Endothelial cell of umbilical vein (primary cell): ENCODE measurements around the gene CROT. TPM values are rescaled to one million over a fixed set of nuclear protein-coding genes. Genes with fewer than 3 reads are reported as not detected.

Experiments
- BruUV-seq: library from RNA; stranded (reverse); fragments of 400-500 nt; replicated peaks from 2 replicates; lab custom pipeline; 2021; lab: Mats Ljungman, UMichigan
- CTCF ChIA-PET: fragments of 300-600, 350-600 bp; sonication (Branson Sonifier 250); formaldehyde crosslinking; loops from one replicate; lab custom pipeline; 2021; ENCODE audit warnings: antibody characterized with exemption, inconsistent platforms; lab: Charles Lee
- POLR2A ChIA-PET: fragments of 300-600, 350-600 bp; sonication (Branson Sonifier 250); formaldehyde crosslinking; loops from one replicate; lab custom pipeline; 2021; ENCODE audit warnings: antibody characterized with exemption, inconsistent platforms; lab: Charles Lee
- DNase-seq: peaks from one replicate; pipeline ENCODE4 v3.0.0-alpha.2; 2011; ENCODE audit warnings: low read depth, low spot score
- FAIRE-seq: peaks from 2 replicates; lab custom pipeline; 2011; peaks lifted over from hg19 to GRCh38; lab: Jason Lieb, UNC
- H2AFZ ChIP-seq: 2 replicates; pipeline ENCODE4 v1.6.0; 2012; ENCODE audit warnings: low read depth, low read length, control low read depth, inconsistent platforms
- H3K27ac ChIP-seq: 2 replicates; pipeline ENCODE4 v1.5.1; 2011; ENCODE audit warnings: low read depth, mild to moderate bottlenecking, control low read depth, low read length, moderate library complexity; ENCODE audit not compliant: insufficient read depth
- H3K27me3 ChIP-seq, 2 experiments: 2 replicates each; pipeline versions ENCODE4 v1.6.0 to v1.6.1; 2011; ENCODE audit warnings: low read length in 2 of 2, mixed read lengths in 1 of 2; ENCODE audit not compliant: control insufficient read depth in 2 of 2, insufficient read depth in 2 of 2
- H3K36me3 ChIP-seq, 2 experiments: 2 replicates in 1 of 2; 3 replicates in 1 of 2; pipeline ENCODE4 v1.5.1; 2011; ENCODE audit warnings: low read length in 2 of 2, mild to moderate bottlenecking in 1 of 2, moderate library complexity in 1 of 2; ENCODE audit not compliant: control insufficient read depth in 2 of 2, insufficient read depth in 2 of 2; ENCODE audit errors: extremely low read depth in 1 of 2
- H3K4me1 ChIP-seq: 3 replicates; pipeline ENCODE4 v1.5.1; 2011; ENCODE audit warnings: mild to moderate bottlenecking, low read length; ENCODE audit not compliant: control insufficient read depth, insufficient read depth; ENCODE audit errors: extremely low read depth
- H3K4me2 ChIP-seq: 2 replicates; pipeline ENCODE4 v1.6.1; 2011; ENCODE audit warnings: low read length, control low read depth, mixed read lengths; ENCODE audit not compliant: insufficient read depth
- H3K4me3 ChIP-seq, 3 experiments: fragments of 200-600 bp in 1 of 3; sonication (generic), shearing (Covaris generic) in 1 of 3; replicated peaks in 1 of 3; 2 replicates each; pipeline ENCODE4 v1.5.1; 2011 to 2016; ENCODE audit warnings: control low read depth in 3 of 3, low read length in 3 of 3, mild to moderate bottlenecking in 2 of 3, inconsistent platforms in 1 of 3, low read depth in 1 of 3, moderate library complexity in 1 of 3; ENCODE audit not compliant: insufficient read depth in 1 of 3
- H3K79me2 ChIP-seq: 2 replicates; pipeline ENCODE4 v1.6.0; 2012; ENCODE audit warnings: low read length, inconsistent platforms; ENCODE audit not compliant: control insufficient read depth, insufficient read depth
- H3K9ac ChIP-seq: replicated peaks from 2 replicates; pipeline ENCODE3; 2011; ENCODE audit warnings: low read length, control low read depth; ENCODE audit not compliant: insufficient read depth; ENCODE audit errors: extremely low read depth
- H3K9me1 ChIP-seq: replicated peaks from 3 replicates; pipeline ENCODE4 v1.6.0; 2011; ENCODE audit warnings: mild to moderate bottlenecking, low read length; ENCODE audit not compliant: control insufficient read depth, insufficient read depth; ENCODE audit errors: extremely low read depth
- H3K9me3 ChIP-seq: replicated peaks from 2 replicates; pipeline ENCODE4 v1.5.1; 2012; ENCODE audit warnings: low read length, inconsistent platforms; ENCODE audit not compliant: control insufficient read depth, insufficient read depth
- H4K20me1 ChIP-seq: replicated peaks from 2 replicates; pipeline ENCODE3; 2011; ENCODE audit warnings: mild to moderate bottlenecking, low read length; ENCODE audit not compliant: control insufficient read depth, insufficient read depth; ENCODE audit errors: extremely low read depth
- EZH2 ChIP-seq: IDR thresholded peaks from 2 replicates; pipeline ENCODE4 v1.6.1; 2012; ENCODE audit warnings: borderline replicate concordance, low read depth, mild to moderate bottlenecking, moderate library complexity, low read length, inconsistent platforms; ENCODE audit not compliant: severe bottlenecking
- FOS ChIP-seq: IDR thresholded peaks from 2 replicates; pipeline ENCODE4 v1.6.1; 2011; ENCODE audit warnings: mild to moderate bottlenecking, low read length, moderate library complexity, borderline replicate concordance; ENCODE audit not compliant: insufficient read depth
- GATA2 ChIP-seq: IDR thresholded peaks from 2 replicates; pipeline ENCODE4 v1.7.0; 2011; ENCODE audit warnings: low read depth, mild to moderate bottlenecking, moderate library complexity, mixed read lengths, low read length; ENCODE audit not compliant: insufficient read length, insufficient read depth
- JUN ChIP-seq: IDR thresholded peaks from 2 replicates; pipeline ENCODE4 v1.6.1; 2011; ENCODE audit warnings: borderline replicate concordance, low read depth; ENCODE audit not compliant: insufficient read length, insufficient read depth
- MYC ChIP-seq: IDR thresholded peaks from one replicate; pipeline ENCODE4 v1.6.1; 2011; ENCODE audit warnings: mild to moderate bottlenecking, low read depth, low read length
- POLR2A ChIP-seq: IDR thresholded peaks from 2 replicates; pipeline ENCODE4 v1.6.1; 2012; ENCODE audit warnings: low read depth, mild to moderate bottlenecking, control low read depth, low read length
- POLR2AphosphoS5 ChIP-seq: IDR thresholded peaks from 2 replicates; pipeline ENCODE4 v1.6.1; 2012; ENCODE audit warnings: low read depth, mild to moderate bottlenecking, control low read depth, low read length, moderate library complexity; ENCODE audit not compliant: insufficient read depth
- dilution Hi-C: fragments of 300-500 bp; cut with MboI; formaldehyde crosslinking; loops from one replicate; pipeline ENCODE4 v1.15.0; 2019; ENCODE audit warnings: low sequenced_read_pairs; ENCODE audit not compliant: extremely low pct_ligation_motif_present
- intact Hi-C: fragments of 100-400 bp; cut with micrococcal nuclease; formaldehyde crosslinking; loops from one replicate; pipeline ENCODE4 v1.10.0; 2022
- polyA plus RNA-seq, 4 experiments: library from polyadenylated mRNA; depleted of rRNA in 3 of 4; stranded (reverse) in 3 of 4; unstranded in 1 of 4; fragments of >200 nt; gene quantifications; 2 replicates each; pipeline versions ENCODE4 v1.2.1 to v1.2.3, GENCODE V29; 2011 to 2012; ENCODE audit warnings: missing spikeins in 1 of 4
- total RNA-seq: library from RNA; stranded (reverse); gene quantifications from 2 replicates; pipeline ENCODE4 v1.2.3, GENCODE V29; 2021
- TF ChIP-seq, protein P1 (sequence below), 2 donors: IDR thresholded peaks; 1 replicate in 1 of 2; 2 replicates in 1 of 2; pipeline ENCODE4 v1.5.1; 2011; ENCODE audit warnings: low read length in 2 of 2, mild to moderate bottlenecking in 2 of 2, moderate library complexity in 2 of 2, control low read depth in 1 of 2, inconsistent platforms in 1 of 2, low read depth in 1 of 2; ENCODE audit not compliant: insufficient read depth in 1 of 2; ENCODE audit errors: extremely low read depth in 1 of 2
- TF ChIP-seq, protein P2 (sequence below): IDR thresholded peaks from 2 replicates; pipeline ENCODE4 v1.6.1; 2011; ENCODE audit not compliant: insufficient read depth, insufficient read length

CROT gene
- total and polyA plus RNA-seq, 2 donors (not counting 3 experiments of a cell fraction or from before 2014, with no cell fraction given), result 3.3 to 6.6 TPM

DNA sequence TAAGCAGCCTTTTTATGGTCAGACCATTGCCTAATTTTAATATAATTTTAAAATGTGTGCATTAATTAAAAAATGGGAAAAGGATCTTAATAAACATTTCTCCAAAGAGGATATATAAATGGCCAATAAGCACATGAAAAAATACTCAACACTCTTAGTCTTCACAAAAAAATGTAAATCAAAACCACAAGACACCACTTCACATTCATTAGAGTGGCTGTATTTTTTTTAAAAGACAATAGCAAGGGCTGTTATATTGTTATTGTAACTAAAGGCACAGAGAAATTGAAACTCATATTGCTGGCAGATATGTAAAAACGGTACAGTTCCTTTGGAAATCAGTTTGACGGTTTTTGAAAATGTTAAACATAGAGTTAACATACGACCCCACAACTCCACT, 3.2 kb upstream of the CROT start:
- Histone ChIP-seq H3K4me3 (no peak overlapping the region), H3K4me2 (no peak overlapping the region), H3K9me1 (no peaks in the 10 kb centered on the region), H4K20me1 (no peaks in the 10 kb centered on the region), H3K27me3 (no peaks in the 10 kb centered on the region), H3K9me3 (no peaks in the 10 kb centered on the region), H3K27ac (no peak overlapping the region), H3K36me3 (no peaks in the 10 kb centered on the region), H3K4me1 (peaks cover 6% of the 10 kb centered on the region), H2AFZ (no peak overlapping the region), H3K79me2 (no peaks in the 10 kb centered on the region), H3K9ac (no peak overlapping the region)
- DNase-seq, result no peak
- dilution Hi-C loops (no loop called here), intact Hi-C loops (loop anchor here (10.0 kb wide), 2 partner anchors 187 to 543 kb away; partner anchors contain the start of gene DMTF1)
- no peak for TF ChIP-seq JUN
- TF ChIP-seq, protein P1, sequence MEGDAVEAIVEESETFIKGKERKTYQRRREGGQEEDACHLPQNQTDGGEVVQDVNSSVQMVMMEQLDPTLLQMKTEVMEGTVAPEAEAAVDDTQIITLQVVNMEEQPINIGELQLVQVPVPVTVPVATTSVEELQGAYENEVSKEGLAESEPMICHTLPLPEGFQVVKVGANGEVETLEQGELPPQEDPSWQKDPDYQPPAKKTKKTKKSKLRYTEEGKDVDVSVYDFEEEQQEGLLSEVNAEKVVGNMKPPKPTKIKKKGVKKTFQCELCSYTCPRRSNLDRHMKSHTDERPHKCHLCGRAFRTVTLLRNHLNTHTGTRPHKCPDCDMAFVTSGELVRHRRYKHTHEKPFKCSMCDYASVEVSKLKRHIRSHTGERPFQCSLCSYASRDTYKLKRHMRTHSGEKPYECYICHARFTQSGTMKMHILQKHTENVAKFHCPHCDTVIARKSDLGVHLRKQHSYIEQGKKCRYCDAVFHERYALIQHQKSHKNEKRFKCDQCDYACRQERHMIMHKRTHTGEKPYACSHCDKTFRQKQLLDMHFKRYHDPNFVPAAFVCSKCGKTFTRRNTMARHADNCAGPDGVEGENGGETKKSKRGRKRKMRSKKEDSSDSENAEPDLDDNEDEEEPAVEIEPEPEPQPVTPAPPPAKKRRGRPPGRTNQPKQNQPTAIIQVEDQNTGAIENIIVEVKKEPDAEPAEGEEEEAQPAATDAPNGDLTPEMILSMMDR (IDR thresholded peaks at IDR 0.05; ENCODE audit: extremely low read depth in 1 of 2, insufficient read depth in 1 of 2, low read depth in 1 of 2, low read length in 2 of 2), result no peak
- TF ChIP-seq, protein P2, sequence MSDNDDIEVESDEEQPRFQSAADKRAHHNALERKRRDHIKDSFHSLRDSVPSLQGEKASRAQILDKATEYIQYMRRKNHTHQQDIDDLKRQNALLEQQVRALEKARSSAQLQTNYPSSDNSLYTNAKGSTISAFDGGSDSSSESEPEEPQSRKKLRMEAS, result no peak
- TF ChIP-seq GATA2, result no peak
- no peak for TF ChIP-seq MYC
- TF ChIP-seq EZH2, result no peak
- TF ChIP-seq POLR2A, result no peak
- no peak for TF ChIP-seq FOS
- no peak for TF ChIP-seq POLR2AphosphoS5
- ChIA-PET POLR2A (no interaction called here), CTCF (no interaction called here)
- BruUV-seq, result no TSS peak
- FAIRE-seq, result peak; percentile 31
